SU-DHL-6 (cell line): Measurements from ENCODE around the gene OMD.

Experiments
- CTCF ChIP-seq: fragments of 200-600 bp; sonication (generic); IDR thresholded peaks from one replicate; pipeline ENCODE4 v1.5.1; 2017; ENCODE audit warnings: antibody characterized with exemption, mild to moderate bottlenecking, low read length, moderate library complexity; ENCODE audit not compliant: insufficient read depth, poor library complexity, severe bottlenecking
- EZH2phosphoT487 ChIP-seq: fragments of 200-600 bp; sonication (generic), shearing (Covaris generic); conservative IDR thresholded peaks from 2 replicates; pipeline ENCODE4 v1.6.1; 2018; ENCODE audit warnings: mild to moderate bottlenecking, antibody characterized with exemption, low read length, moderate library complexity, mixed read lengths

- TF ChIP-seq CTCF = no peak
- no peak for TF ChIP-seq EZH2phosphoT487
Observed at GRCh38 chr9:92463984-92464383, 39.7 kb upstream of the OMD start.
